ENCODE results near the gene TREML2.

The TREML2 gene

DNA sequence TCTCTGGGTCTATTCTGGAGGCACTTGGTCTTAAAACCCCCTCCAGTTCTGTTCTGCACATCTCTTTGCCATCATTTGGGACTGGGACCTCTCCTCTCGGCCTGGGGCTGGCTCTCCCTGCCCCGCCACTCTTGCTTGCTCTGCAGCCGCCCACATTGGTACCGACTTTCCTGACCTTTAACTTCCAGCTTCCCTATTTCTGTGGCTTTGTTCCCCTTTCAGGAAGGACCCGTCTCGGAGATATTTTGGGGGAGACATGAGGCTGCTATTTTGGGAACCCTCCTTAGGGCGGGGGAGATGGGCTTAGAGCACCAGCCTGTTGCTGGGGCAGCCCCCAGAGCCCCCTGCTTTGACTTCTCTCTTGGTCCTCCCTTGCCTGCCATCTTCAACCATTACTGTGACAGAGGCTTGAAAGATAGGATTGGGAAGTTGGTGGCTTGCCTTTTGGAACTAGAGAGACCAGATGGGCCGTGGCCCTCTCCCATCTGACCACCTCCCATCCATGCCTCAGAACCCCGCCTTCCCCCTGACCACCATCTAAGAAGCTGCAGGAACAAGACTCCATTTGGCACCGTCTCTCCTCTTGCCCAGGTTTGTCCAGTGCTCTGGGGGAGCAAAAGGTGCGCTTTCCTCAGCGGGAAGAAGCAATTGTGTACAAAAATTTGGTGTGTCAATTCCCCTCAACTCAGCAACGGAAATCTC lies 38.9 kb downstream of the TREML2 start:
- no peaks in the 10 kb centered on the region for H3K9me3 Mint-ChIP-seq
- H3K36me3 Mint-ChIP-seq (ENCODE audit: low read depth), result no peaks in the 10 kb centered on the region
- peaks cover 12% of the 10 kb centered on the region for H3K4me1 Mint-ChIP-seq
- no peak overlapping the region for H3K4me3 Mint-ChIP-seq
- TF ChIP-seq, protein P1, sequence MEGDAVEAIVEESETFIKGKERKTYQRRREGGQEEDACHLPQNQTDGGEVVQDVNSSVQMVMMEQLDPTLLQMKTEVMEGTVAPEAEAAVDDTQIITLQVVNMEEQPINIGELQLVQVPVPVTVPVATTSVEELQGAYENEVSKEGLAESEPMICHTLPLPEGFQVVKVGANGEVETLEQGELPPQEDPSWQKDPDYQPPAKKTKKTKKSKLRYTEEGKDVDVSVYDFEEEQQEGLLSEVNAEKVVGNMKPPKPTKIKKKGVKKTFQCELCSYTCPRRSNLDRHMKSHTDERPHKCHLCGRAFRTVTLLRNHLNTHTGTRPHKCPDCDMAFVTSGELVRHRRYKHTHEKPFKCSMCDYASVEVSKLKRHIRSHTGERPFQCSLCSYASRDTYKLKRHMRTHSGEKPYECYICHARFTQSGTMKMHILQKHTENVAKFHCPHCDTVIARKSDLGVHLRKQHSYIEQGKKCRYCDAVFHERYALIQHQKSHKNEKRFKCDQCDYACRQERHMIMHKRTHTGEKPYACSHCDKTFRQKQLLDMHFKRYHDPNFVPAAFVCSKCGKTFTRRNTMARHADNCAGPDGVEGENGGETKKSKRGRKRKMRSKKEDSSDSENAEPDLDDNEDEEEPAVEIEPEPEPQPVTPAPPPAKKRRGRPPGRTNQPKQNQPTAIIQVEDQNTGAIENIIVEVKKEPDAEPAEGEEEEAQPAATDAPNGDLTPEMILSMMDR (IDR thresholded peaks at IDR 0.05; ENCODE audit: unreplicated experiment in 3 of 3), result no peak
- H3K27me3 Mint-ChIP-seq (ENCODE audit: low read depth), result peaks cover 18% of the 10 kb centered on the region
- H3K27ac Mint-ChIP-seq, result no peak overlapping the region

GRCh38 chr6:41161380-41161779 lies 39.6 kb downstream of the TREML2 start:
- Mint-ChIP-seq H3K27me3 (ENCODE audit: low read depth) (peaks cover 18% of the 10 kb centered on the region), H3K36me3 (ENCODE audit: low read depth) (no peaks in the 10 kb centered on the region), H3K9me3 (no peaks in the 10 kb centered on the region), H3K4me3 (no peak overlapping the region), H3K4me1 (peaks cover 12% of the 10 kb centered on the region), H3K27ac (no peak overlapping the region)
- TF ChIP-seq, protein P1 (IDR thresholded peaks at IDR 0.05; ENCODE audit: unreplicated experiment in 3 of 3), result no peak

GRCh38 chr6:41160933-41161332 lies 40.0 kb downstream of the TREML2 start:
- TF ChIP-seq, protein P1 (IDR thresholded peaks at IDR 0.05; ENCODE audit: unreplicated experiment in 3 of 3), result no peak
- Mint-ChIP-seq H3K4me3 (no peak overlapping the region), H3K4me1 (peaks cover 12% of the 10 kb centered on the region), H3K27ac (no peak overlapping the region), H3K36me3 (ENCODE audit: low read depth) (no peaks in the 10 kb centered on the region), H3K27me3 (ENCODE audit: low read depth) (peaks cover 18% of the 10 kb centered on the region), H3K9me3 (no peaks in the 10 kb centered on the region)

GRCh38 chr6:41159415-41160082 lies 41.4 kb downstream of the TREML2 start:
- Mint-ChIP-seq H3K27me3 (ENCODE audit: low read depth) (peaks cover 22% of the 10 kb centered on the region), H3K36me3 (ENCODE audit: low read depth) (no peaks in the 10 kb centered on the region), H3K27ac (peak overlapping the region; percentile 31 to 55 (median 34)), H3K4me1 (peaks cover 12% of the 10 kb centered on the region), H3K4me3 (no peak overlapping the region), H3K9me3 (no peaks in the 10 kb centered on the region)
- TF ChIP-seq, protein P1 (IDR thresholded peaks at IDR 0.05; ENCODE audit: unreplicated experiment in 3 of 3), result no peak

DNA sequence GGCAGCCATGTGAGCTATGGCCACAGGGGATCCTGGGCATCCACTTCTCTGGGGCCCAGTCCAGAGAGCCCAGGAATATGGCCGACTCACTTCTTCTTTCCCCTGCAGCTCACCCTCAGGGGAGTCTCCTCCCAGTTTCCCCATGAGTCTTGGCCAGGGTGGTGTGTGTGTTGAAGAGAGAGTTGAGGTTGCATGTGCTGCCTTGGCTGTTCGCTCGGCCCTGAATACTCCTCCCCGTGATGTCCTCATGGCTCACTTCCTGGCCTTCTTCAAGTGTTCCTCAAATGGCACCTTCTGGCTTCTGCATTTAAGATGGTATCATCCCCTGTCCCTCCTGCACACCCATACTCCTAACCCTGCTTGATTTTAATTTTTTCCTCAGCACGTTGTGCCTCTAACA lies 43.6 kb downstream of the TREML2 start:
- TF ChIP-seq, protein P1 (IDR thresholded peaks at IDR 0.05; ENCODE audit: unreplicated experiment in 3 of 3), result no peak
- H3K27me3 Mint-ChIP-seq (ENCODE audit: low read depth), result peaks cover 19% of the 10 kb centered on the region
- no peaks in the 10 kb centered on the region for H3K9me3 Mint-ChIP-seq
- H3K36me3 Mint-ChIP-seq (ENCODE audit: low read depth), result no peaks in the 10 kb centered on the region
- peaks cover 12% of the 10 kb centered on the region for H3K4me1 Mint-ChIP-seq
- no peak overlapping the region for H3K27ac Mint-ChIP-seq
- H3K4me3 Mint-ChIP-seq, result no peak overlapping the region

DNA sequence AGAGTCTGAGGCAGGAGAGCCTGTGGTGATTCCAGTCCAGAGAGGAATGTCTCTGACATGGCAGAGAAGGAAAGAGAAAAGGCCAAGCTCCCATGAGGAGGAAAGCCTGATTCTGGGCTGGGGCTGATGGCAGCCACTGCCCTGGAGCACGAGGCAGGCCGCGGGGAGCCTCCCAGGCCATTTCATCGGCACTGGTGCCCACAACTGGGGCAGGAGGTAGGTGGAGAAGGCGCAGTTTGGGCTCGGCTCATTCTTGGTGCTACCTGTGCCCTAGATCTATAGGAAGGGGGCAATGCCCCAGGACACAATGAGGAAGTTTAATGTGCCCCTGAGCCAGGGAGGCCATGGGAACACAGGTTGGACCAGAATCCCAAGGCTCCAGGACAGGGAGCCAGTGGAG lies 44.2 kb downstream of the TREML2 start:
- H3K4me1 Mint-ChIP-seq, result peaks cover 12% of the 10 kb centered on the region
- TF ChIP-seq, protein P1 (IDR thresholded peaks at IDR 0.05; ENCODE audit: unreplicated experiment in 3 of 3), result no peak
- H3K4me3 Mint-ChIP-seq, result no peak overlapping the region
- H3K36me3 Mint-ChIP-seq (ENCODE audit: low read depth), result no peaks in the 10 kb centered on the region
- no peaks in the 10 kb centered on the region for H3K9me3 Mint-ChIP-seq
- H3K27me3 Mint-ChIP-seq (ENCODE audit: low read depth), result peaks cover 19% of the 10 kb centered on the region
- no peak overlapping the region for H3K27ac Mint-ChIP-seq

Data from nephron (organoid).